Measurements from ENCODE around the gene GPC6.

DNA sequence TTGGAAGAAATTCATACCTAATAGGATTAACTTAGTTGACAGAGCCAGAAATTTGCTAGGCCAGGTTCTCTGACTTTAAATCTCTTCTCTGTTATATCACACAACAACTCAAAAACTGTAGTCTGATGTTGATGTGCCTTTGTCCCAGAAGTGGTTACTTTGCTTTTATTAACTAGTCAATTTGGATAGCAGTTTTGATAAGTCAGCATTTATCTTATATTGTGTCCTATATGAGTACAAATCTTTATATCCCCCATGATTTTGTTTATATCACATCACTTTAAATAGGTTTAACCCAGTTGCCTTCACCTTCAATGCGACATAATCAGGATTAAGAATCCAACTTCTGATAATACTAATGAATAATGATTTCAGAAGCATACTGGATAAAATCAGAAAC, 459.3 kb downstream of the GPC6 start:
- TF ChIP-seq, protein P1, sequence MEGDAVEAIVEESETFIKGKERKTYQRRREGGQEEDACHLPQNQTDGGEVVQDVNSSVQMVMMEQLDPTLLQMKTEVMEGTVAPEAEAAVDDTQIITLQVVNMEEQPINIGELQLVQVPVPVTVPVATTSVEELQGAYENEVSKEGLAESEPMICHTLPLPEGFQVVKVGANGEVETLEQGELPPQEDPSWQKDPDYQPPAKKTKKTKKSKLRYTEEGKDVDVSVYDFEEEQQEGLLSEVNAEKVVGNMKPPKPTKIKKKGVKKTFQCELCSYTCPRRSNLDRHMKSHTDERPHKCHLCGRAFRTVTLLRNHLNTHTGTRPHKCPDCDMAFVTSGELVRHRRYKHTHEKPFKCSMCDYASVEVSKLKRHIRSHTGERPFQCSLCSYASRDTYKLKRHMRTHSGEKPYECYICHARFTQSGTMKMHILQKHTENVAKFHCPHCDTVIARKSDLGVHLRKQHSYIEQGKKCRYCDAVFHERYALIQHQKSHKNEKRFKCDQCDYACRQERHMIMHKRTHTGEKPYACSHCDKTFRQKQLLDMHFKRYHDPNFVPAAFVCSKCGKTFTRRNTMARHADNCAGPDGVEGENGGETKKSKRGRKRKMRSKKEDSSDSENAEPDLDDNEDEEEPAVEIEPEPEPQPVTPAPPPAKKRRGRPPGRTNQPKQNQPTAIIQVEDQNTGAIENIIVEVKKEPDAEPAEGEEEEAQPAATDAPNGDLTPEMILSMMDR (conservative IDR thresholded peaks at IDR 0.05), result no peak
- TF ChIP-seq EZH2 (IDR thresholded peaks at IDR 0.05; ENCODE audit: low read depth), result no peak
